Esophagus squamous epithelium (tissue), 5 donors: ENCODE data around the gene PDHB. TPM values are rescaled to one million over a fixed set of nuclear protein-coding genes. Genes with fewer than 3 reads are reported as not detected.

ENCODE experiments used
- DNase-seq: peaks from one replicate; lab custom pipeline; 2025; lab: John Stamatoyannopoulos, UW
- H3K27ac ChIP-seq, 4 donors: fragments of 200-600 bp; sonication (generic); one replicate each; pipeline ENCODE4 v1.5.1; 2016 to 2019; ENCODE audit warnings: mild to moderate bottlenecking in 1 of 4
- H3K27me3 ChIP-seq, 4 donors: fragments of 200-600 bp; sonication (generic); 1 replicate in 3 of 4; 2 replicates in 1 of 4; pipeline versions ENCODE4 v1.5.1 to v1.6.0; 2017 to 2021; ENCODE audit warnings: antibody characterized with exemption in 1 of 4
- H3K36me3 ChIP-seq, 3 donors: fragments of 200-600 bp; sonication (generic); one replicate each; pipeline ENCODE4 v1.5.1; 2016 to 2019
- H3K4me1 ChIP-seq, 3 donors: fragments of 200-600 bp; sonication (generic); one replicate each; pipeline ENCODE4 v1.5.1; 2017 to 2019
- H3K4me3 ChIP-seq, 4 donors: fragments of 200-600 bp; sonication (generic); 1 replicate in 3 of 4; 2 replicates in 1 of 4; pipeline ENCODE4 v1.5.1; 2016 to 2019; ENCODE audit warnings: mild to moderate bottlenecking in 2 of 4, moderate library complexity in 1 of 4
- H3K9me3 ChIP-seq, 3 donors: fragments of 200-600 bp; sonication (generic); one replicate each; pipeline ENCODE4 v1.5.1; 2016 to 2019
- CTCF ChIP-seq, 6 experiments: fragments of 450-650 bp in 4 of 6; fragments of 200-600 bp in 2 of 6; sonication (generic) in 2 of 6; IDR thresholded peaks; one replicate each; pipeline ENCODE4 v1.5.1; 2016 to 2019; ENCODE audit warnings: antibody characterized with exemption in 6 of 6, mild to moderate bottlenecking in 4 of 6, moderate library complexity in 4 of 6
- POLR2A ChIP-seq, 4 donors: fragments of 450-650 bp; IDR thresholded peaks; one replicate each; pipeline ENCODE4 v1.6.1; 2017; ENCODE audit warnings: antibody characterized with exemption in 4 of 4, mild to moderate bottlenecking in 4 of 4, moderate library complexity in 3 of 4
- WGBS, 2 donors: methylation state at CpG; one replicate each; pipeline ENCODE4 v1.1.5; 2018; 5-methylcytosine and 5-hydroxymethylcytosine counted together
- intact Hi-C: fragments of 100-400 bp; cut with DNase I; formaldehyde crosslinking; loops from one replicate; pipeline ENCODE4 v1.15.0; 2022
- total RNA-seq, 4 donors: library from RNA; depleted of rRNA; stranded (reverse); fragments of >200 nt; gene quantifications; one replicate each; pipeline ENCODE4 v1.1.0, GENCODE V29; 2016
- donor health status: DM: yes; HTN: yes; CAD: no.

PDHB gene
- total RNA-seq, 4 donors from 2014 or later = 52.6 to 104 (median 83.0) TPM

- Histone ChIP-seq H3K27ac (no peak overlapping the region), H3K36me3 (peaks cover 9 to 71% (median 19%) of the 10 kb centered on the region in 3 donors), H3K27me3 (no peaks in the 10 kb centered on the region), H3K4me3 (no peak overlapping the region), H3K4me1 (peaks cover 0 to 27% (median 0%) of the 10 kb centered on the region in 3 donors), H3K9me3 (no peaks in the 10 kb centered on the region)
- no peak for DNase-seq
- intact Hi-C loops = no loop called here
- TF ChIP-seq POLR2A (IDR thresholded peaks at IDR 0.05) (no peak), CTCF (IDR thresholded peaks at IDR 0.05) (no peak)
Observed at GRCh38 chr3:58394339-58394738, 39.3 kb downstream of the PDHB start.

GRCh38 chr3:58392181-58392580 is 41.5 kb downstream of the PDHB start:
- Histone ChIP-seq H3K36me3 (peaks cover 0 to 49% (median 7%) of the 10 kb centered on the region in 3 donors), H3K4me3 (no peak overlapping the region), H3K27ac (peak overlapping the region in 2 of 4 donors; percentile 18 to 55), H3K9me3 (no peaks in the 10 kb centered on the region), H3K4me1 (peaks cover 0 to 44% (median 7%) of the 10 kb centered on the region in 3 donors), H3K27me3 (no peaks in the 10 kb centered on the region)
- 40 to 52% methylated on average over 3 of the region's 3 CpGs for WGBS, 2 donors
- no peak for DNase-seq
- TF ChIP-seq CTCF (IDR thresholded peaks at IDR 0.05) (no peak), POLR2A (IDR thresholded peaks at IDR 0.05) (no peak)
- intact Hi-C loops = no loop called here

GRCh38 chr3:58391156-58391865 is 42.3 kb downstream of the PDHB start:
- Histone ChIP-seq H3K27me3 (no peaks in the 10 kb centered on the region), H3K36me3 (peaks cover 0 to 40% (median 0%) of the 10 kb centered on the region in 3 donors), H3K9me3 (no peaks in the 10 kb centered on the region), H3K27ac (peak overlapping the region in 2 of 4 donors; percentile 18 to 55), H3K4me3 (no peak overlapping the region), H3K4me1 (peaks cover 5 to 53% (median 15%) of the 10 kb centered on the region in 3 donors)
- DNase-seq = no peak
- intact Hi-C loops = no loop called here
- TF ChIP-seq CTCF (IDR thresholded peaks at IDR 0.05) = no peak
- TF ChIP-seq POLR2A (IDR thresholded peaks at IDR 0.05) = no peak
- 63 to 71% methylated on average over 3 of the region's 3 CpGs for WGBS, 2 donors

- Histone ChIP-seq H3K4me3 (no peak overlapping the region), H3K4me1 (peaks cover 6 to 56% (median 18%) of the 10 kb centered on the region in 3 donors), H3K27me3 (no peaks in the 10 kb centered on the region), H3K36me3 (peaks cover 0 to 24% (median 0%) of the 10 kb centered on the region in 3 donors), H3K27ac (peak overlapping the region in 3 of 4 donors; percentile 68 to 80 (median 72)), H3K9me3 (no peaks in the 10 kb centered on the region)
- intact Hi-C loops = no loop called here
- TF ChIP-seq POLR2A (IDR thresholded peaks at IDR 0.05) = no peak
- DNase-seq = no peak
Observed at GRCh38 chr3:58388550-58389091, 45.0 kb downstream of the PDHB start.

- Histone ChIP-seq H3K36me3 (peaks cover 0 to 23% (median 0%) of the 10 kb centered on the region in 3 donors), H3K27ac (peak overlapping the region; percentile 18 to 80 (median 70)), H3K4me1 (peaks cover 6 to 62% (median 18%) of the 10 kb centered on the region in 3 donors), H3K9me3 (no peaks in the 10 kb centered on the region), H3K27me3 (no peaks in the 10 kb centered on the region), H3K4me3 (no peak overlapping the region)
- intact Hi-C loops = no loop called here
- TF ChIP-seq CTCF (IDR thresholded peaks at IDR 0.05) (no peak), POLR2A (IDR thresholded peaks at IDR 0.05) (no peak)
- DNase-seq = no peak
- WGBS, 2 donors = 64 to 74% methylated on average over 6 of the region's 6 CpGs
Observed at GRCh38 chr3:58387650-58388546, 45.7 kb downstream of the PDHB start.
